DND-41 (cell line): ENCODE results near the gene CYTH3.

Source experiments
- ATAC-seq: fragments of 200-7000 bp; cut with Tn5 transposase; 3 replicates; pipeline ENCODE4 v1.9.1; 2021; ENCODE audit warnings: low read depth; ENCODE audit not compliant: insufficient read depth
- DNase-seq: peaks from one replicate; pipeline ENCODE4 v3.0.0-alpha.2; 2020
- H2AFZ ChIP-seq: 2 replicates; pipeline ENCODE4 v1.6.0; 2012; ENCODE audit warnings: low read depth, low read length
- H3K27ac ChIP-seq: 2 replicates; pipeline ENCODE4 v1.5.1; 2012; ENCODE audit warnings: low read length, inconsistent platforms
- H3K27me3 ChIP-seq: fragments of 200-600 bp; sonication (generic); 2 replicates; pipeline ENCODE4 v1.6.0; 2012; ENCODE audit warnings: low read length, mild to moderate bottlenecking, inconsistent platforms; ENCODE audit not compliant: insufficient read depth, poor library complexity
- H3K36me3 ChIP-seq: 2 replicates; pipeline ENCODE4 v1.5.1; 2012; ENCODE audit warnings: low read length, inconsistent platforms; ENCODE audit not compliant: insufficient read depth
- H3K4me1 ChIP-seq: 2 replicates; pipeline ENCODE4 v1.5.1; 2012; ENCODE audit warnings: mild to moderate bottlenecking, low read length; ENCODE audit not compliant: insufficient read depth
- H3K4me2 ChIP-seq: 2 replicates; pipeline ENCODE4 v1.6.0; 2012; ENCODE audit warnings: mild to moderate bottlenecking, moderate library complexity, low read length, inconsistent platforms; ENCODE audit not compliant: insufficient read depth
- H3K4me3 ChIP-seq, 2 experiments: fragments of 200-600 bp in 1 of 2; shearing (Covaris generic) in 1 of 2; 2 replicates each; pipeline ENCODE4 v1.5.1; 2012 to 2016; ENCODE audit warnings: inconsistent platforms in 2 of 2, low read length in 2 of 2, mild to moderate bottlenecking in 2 of 2, low read depth in 1 of 2, moderate library complexity in 1 of 2
- H3K79me2 ChIP-seq: 2 replicates; pipeline ENCODE4 v1.6.0; 2012; ENCODE audit warnings: low read length, inconsistent platforms; ENCODE audit not compliant: insufficient read depth
- H3K9ac ChIP-seq: 2 replicates; pipeline ENCODE4 v1.6.0; 2012; ENCODE audit warnings: low read depth, mild to moderate bottlenecking, inconsistent platforms, low read length, moderate library complexity
- H3K9me3 ChIP-seq: 2 replicates; pipeline ENCODE4 v1.5.1; 2012; ENCODE audit warnings: low read length, moderate library complexity, mild to moderate bottlenecking, inconsistent platforms; ENCODE audit not compliant: insufficient read depth, severe bottlenecking
- H4K20me1 ChIP-seq: 2 replicates; pipeline ENCODE4 v1.6.0; 2012; ENCODE audit warnings: low read length; ENCODE audit not compliant: insufficient read depth
- CTCF ChIP-seq: IDR thresholded peaks from 2 replicates; pipeline ENCODE4 v1.5.1; 2012; ENCODE audit warnings: borderline replicate concordance, low read length, moderate library complexity, mild to moderate bottlenecking; ENCODE audit not compliant: poor library complexity, severe bottlenecking; ENCODE audit errors: extremely low read depth
- EZH2 ChIP-seq: IDR thresholded peaks from 3 replicates; pipeline ENCODE4 v1.6.1; 2012; ENCODE audit warnings: borderline replicate concordance, low read depth, mild to moderate bottlenecking, moderate library complexity, low read length, inconsistent platforms; ENCODE audit not compliant: severe bottlenecking

CYTH3 gene

DNA sequence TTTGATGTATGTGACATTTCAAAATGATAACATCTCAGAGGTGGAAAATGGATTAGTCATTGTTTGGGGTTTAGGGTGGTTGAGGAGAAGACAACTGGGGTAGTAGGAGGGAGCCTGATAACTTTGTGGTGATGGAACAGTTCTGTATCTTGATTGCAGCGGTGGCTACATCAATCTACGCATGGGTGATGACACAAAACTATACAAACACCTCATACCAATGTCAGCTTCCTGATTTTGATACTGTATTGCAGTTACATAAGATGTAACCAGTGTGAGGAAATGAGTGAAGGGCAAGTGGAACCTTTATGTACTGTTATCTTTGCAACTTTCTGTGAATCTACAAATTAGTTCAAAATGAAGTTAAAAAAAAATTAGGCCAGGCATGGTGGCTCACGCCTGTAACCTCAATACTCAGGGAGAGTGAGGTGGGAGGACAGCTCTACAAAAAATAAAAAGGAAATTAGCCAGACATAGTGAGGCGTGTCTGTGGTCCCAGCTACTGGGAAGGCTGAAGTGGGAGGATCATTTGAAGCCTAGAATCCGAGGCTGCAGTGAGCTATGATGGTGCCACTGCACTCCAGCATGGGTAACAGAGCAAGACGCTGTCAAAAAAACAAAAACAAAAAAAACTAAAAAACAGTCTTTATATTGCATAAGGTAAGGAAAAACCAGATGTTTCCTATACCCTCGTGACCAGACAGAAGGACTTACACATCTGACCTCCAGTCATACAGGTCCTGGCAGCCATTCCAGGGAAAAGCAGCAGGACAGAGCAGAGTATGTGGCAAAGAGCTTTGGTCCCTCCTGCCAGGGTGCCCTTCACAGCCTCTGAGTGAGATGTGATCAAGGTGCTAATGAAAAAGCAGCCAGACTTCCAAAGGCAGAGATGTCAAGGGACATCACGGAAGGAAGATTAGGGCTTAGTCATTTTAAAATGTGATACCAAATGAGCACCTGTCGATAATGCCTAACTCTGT, 50.8 kb downstream of the CYTH3 start:
- H3K9me3 ChIP-seq = no peaks in the 10 kb centered on the region
- TF ChIP-seq EZH2 = no peak
- TF ChIP-seq CTCF = no peak
- no peaks in the 10 kb centered on the region for H3K27me3 ChIP-seq
- no peaks in the 10 kb centered on the region for H3K79me2 ChIP-seq
- H3K4me3 ChIP-seq = no peak overlapping the region
- H3K36me3 ChIP-seq = no peaks in the 10 kb centered on the region
- H3K27ac ChIP-seq = no peak overlapping the region
- no peak overlapping the region for H3K4me2 ChIP-seq
- no peak for DNase-seq
- H4K20me1 ChIP-seq = no peaks in the 10 kb centered on the region
- ATAC-seq = no peak
- no peak overlapping the region for H2AFZ ChIP-seq
- no peaks in the 10 kb centered on the region for H3K4me1 ChIP-seq
- no peak overlapping the region for H3K9ac ChIP-seq

- Histone ChIP-seq H3K79me2 (no peaks in the 10 kb centered on the region), H3K36me3 (no peaks in the 10 kb centered on the region), H3K27me3 (no peaks in the 10 kb centered on the region), H3K27ac (no peak overlapping the region), H3K9ac (no peak overlapping the region), H3K4me2 (no peak overlapping the region), H3K9me3 (no peaks in the 10 kb centered on the region), H2AFZ (no peak overlapping the region), H3K4me3 (no peak overlapping the region), H3K4me1 (no peaks in the 10 kb centered on the region), H4K20me1 (no peaks in the 10 kb centered on the region)
- TF ChIP-seq EZH2 (no peak), CTCF (no peak)
- no peak for DNase-seq
- ATAC-seq = no peak
Observed at GRCh38 chr7:6218329-6218728, 54.1 kb downstream of the CYTH3 start.

DNA sequence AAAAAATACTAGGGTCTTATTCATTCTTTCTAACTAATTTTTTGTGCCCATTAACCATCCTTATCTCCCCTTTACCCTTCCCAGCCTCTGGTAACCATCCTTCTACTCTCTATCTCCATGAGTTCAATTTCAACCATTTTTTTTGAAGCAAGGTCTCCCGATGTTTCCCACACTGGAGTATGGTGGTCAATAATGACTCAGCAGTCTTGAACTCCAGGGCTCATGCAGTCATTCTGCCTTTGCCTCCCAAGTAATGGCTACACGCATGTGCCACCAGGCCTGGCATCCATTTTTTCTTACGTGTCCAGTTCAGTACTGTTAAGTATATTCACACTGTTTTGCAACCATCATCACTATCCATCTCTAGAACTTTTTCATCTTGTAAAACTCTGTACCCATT, 60.4 kb downstream of the CYTH3 start:
- no peak overlapping the region for H3K4me3 ChIP-seq
- no peak overlapping the region for H3K27ac ChIP-seq
- no peak overlapping the region for H3K4me2 ChIP-seq
- no peaks in the 10 kb centered on the region for H3K36me3 ChIP-seq
- ATAC-seq (no peak), DNase-seq (no peak)
- H4K20me1 ChIP-seq = no peaks in the 10 kb centered on the region
- H3K9ac ChIP-seq = no peak overlapping the region
- no peaks in the 10 kb centered on the region for H3K27me3 ChIP-seq
- no peaks in the 10 kb centered on the region for H3K4me1 ChIP-seq
- no peak for TF ChIP-seq CTCF
- no peak for TF ChIP-seq EZH2
- no peak overlapping the region for H2AFZ ChIP-seq
- H3K9me3 ChIP-seq = no peaks in the 10 kb centered on the region
- H3K79me2 ChIP-seq = no peaks in the 10 kb centered on the region
